ENCODE data around the gene TBP.

Gene TBP

DNA sequence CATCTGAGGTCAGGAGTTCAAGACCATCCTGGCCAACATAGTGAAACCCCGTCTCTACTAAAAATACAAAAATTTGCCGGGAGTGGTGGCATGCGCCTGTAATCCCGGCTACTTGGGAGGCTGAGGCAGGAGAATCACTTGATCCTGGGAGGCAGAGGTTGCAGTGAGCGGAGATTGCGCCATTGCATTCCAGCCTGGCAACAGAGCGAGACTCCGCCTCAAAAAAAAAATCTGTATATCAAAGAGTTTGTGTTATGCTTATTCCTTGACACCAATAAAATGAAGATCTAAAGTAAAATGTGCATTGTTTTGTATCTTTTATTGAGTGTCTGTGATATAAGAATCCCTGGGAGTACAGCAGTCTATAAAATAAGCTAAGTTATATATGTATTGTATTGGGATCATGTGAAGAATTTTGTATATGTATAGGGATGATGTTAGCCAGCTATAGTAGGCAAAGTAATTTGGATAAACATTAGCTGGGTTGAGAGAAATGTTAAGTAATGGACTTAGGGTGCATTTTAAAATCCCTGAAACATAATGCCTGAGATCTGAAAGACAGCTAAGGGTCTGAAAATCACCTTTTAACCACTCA lies 10.9 kb downstream of the TBP start:
- no peaks in the 10 kb centered on the region for H3K9me2 ChIP-seq (replicated peaks; ENCODE audit: control insufficient read depth, low read length)
- TF ChIP-seq EZH2phosphoT487 (IDR thresholded peaks at IDR 0.05; ENCODE audit: borderline replicate concordance, low read length) (no peak), CTCF (IDR thresholded peaks at IDR 0.05; ENCODE audit: low read depth, low read length, poor library complexity, severe bottlenecking) (no peak)
- no peak overlapping the region for H3K4me2 ChIP-seq (ENCODE audit: low read length)
- H4K20me1 ChIP-seq (ENCODE audit: control insufficient read depth, insufficient read depth, low read depth, low read length) = no peaks in the 10 kb centered on the region
- no peak overlapping the region for H3K27ac ChIP-seq (ENCODE audit: low read depth, low read length)
- no peaks in the 10 kb centered on the region for H3F3A ChIP-seq (ENCODE audit: control insufficient read depth, insufficient read depth)
- no peak overlapping the region for H3K4me3 ChIP-seq (ENCODE audit: low read length)
- no peaks in the 10 kb centered on the region for H3K27me3 ChIP-seq (ENCODE audit: control insufficient read depth, low read length)
- peaks cover 84% of the 10 kb centered on the region for H3K36me3 ChIP-seq (ENCODE audit: control insufficient read depth, low read length)
- no peaks in the 10 kb centered on the region for H3K9me3 ChIP-seq (ENCODE audit: control insufficient read depth, insufficient read depth, low read length)
- peaks cover 35% of the 10 kb centered on the region for H3K79me2 ChIP-seq (ENCODE audit: control insufficient read depth, low read length)
- no peaks in the 10 kb centered on the region for H3K4me1 ChIP-seq (ENCODE audit: control insufficient read depth, low read length)

GRCh38 chr6:170572704-170573466 lies 18.7 kb downstream of the TBP start:
- Histone ChIP-seq H3K27me3 (ENCODE audit: control insufficient read depth, low read length) (no peaks in the 10 kb centered on the region), H4K20me1 (ENCODE audit: control insufficient read depth, insufficient read depth, low read depth, low read length) (no peaks in the 10 kb centered on the region), H3K4me2 (ENCODE audit: low read length) (no peak overlapping the region), H3K4me3 (ENCODE audit: low read length) (no peak overlapping the region), H3K9me2 (replicated peaks; ENCODE audit: control insufficient read depth, low read length) (no peaks in the 10 kb centered on the region), H3K4me1 (ENCODE audit: control insufficient read depth, low read length) (no peaks in the 10 kb centered on the region), H3K79me2 (ENCODE audit: control insufficient read depth, low read length) (no peaks in the 10 kb centered on the region), H3F3A (ENCODE audit: control insufficient read depth, insufficient read depth) (peaks cover 26% of the 10 kb centered on the region; the same call in 1 of the 2 replicates), H3K9me3 (ENCODE audit: control insufficient read depth, insufficient read depth, low read length) (no peaks in the 10 kb centered on the region), H3K27ac (ENCODE audit: low read depth, low read length) (no peak overlapping the region), H3K36me3 (ENCODE audit: control insufficient read depth, low read length) (peaks cover 90% of the 10 kb centered on the region)
- no peak for TF ChIP-seq EZH2phosphoT487 (IDR thresholded peaks at IDR 0.05; ENCODE audit: borderline replicate concordance, low read length)

- H3K27ac ChIP-seq (ENCODE audit: low read depth, low read length) = no peak overlapping the region
- no peaks in the 10 kb centered on the region for H3K9me3 ChIP-seq (ENCODE audit: control insufficient read depth, insufficient read depth, low read length)
- no peaks in the 10 kb centered on the region for H3K4me1 ChIP-seq (ENCODE audit: control insufficient read depth, low read length)
- H3K36me3 ChIP-seq (ENCODE audit: control insufficient read depth, low read length) = peaks cover 96% of the 10 kb centered on the region
- no peaks in the 10 kb centered on the region for H3K27me3 ChIP-seq (ENCODE audit: control insufficient read depth, low read length)
- H3K79me2 ChIP-seq (ENCODE audit: control insufficient read depth, low read length) = no peaks in the 10 kb centered on the region
- peaks cover 34% of the 10 kb centered on the region for H3F3A ChIP-seq (ENCODE audit: control insufficient read depth, insufficient read depth)
- H3K4me3 ChIP-seq (ENCODE audit: low read length) = no peak overlapping the region
- no peaks in the 10 kb centered on the region for H3K9me2 ChIP-seq (replicated peaks; ENCODE audit: control insufficient read depth, low read length)
- H4K20me1 ChIP-seq (ENCODE audit: control insufficient read depth, insufficient read depth, low read depth, low read length) = no peaks in the 10 kb centered on the region
- no peak overlapping the region for H3K4me2 ChIP-seq (ENCODE audit: low read length)
- TF ChIP-seq EZH2phosphoT487 (IDR thresholded peaks at IDR 0.05; ENCODE audit: borderline replicate concordance, low read length) (no peak), CTCF (IDR thresholded peaks at IDR 0.05; ENCODE audit: low read depth, low read length, poor library complexity, severe bottlenecking) (no peak)
These were observed 21.1 kb downstream of the TBP start for GRCh38 chr6:170575250-170575649.

GRCh38 chr6:170578909-170579308 lies 24.7 kb downstream of the TBP start:
- Histone ChIP-seq H3K4me1 (ENCODE audit: control insufficient read depth, low read length) (peaks cover 14% of the 10 kb centered on the region), H3K79me2 (ENCODE audit: control insufficient read depth, low read length) (peaks cover 31% of the 10 kb centered on the region), H3K27me3 (ENCODE audit: control insufficient read depth, low read length) (no peaks in the 10 kb centered on the region), H3K9me3 (ENCODE audit: control insufficient read depth, insufficient read depth, low read length) (no peaks in the 10 kb centered on the region), H3F3A (ENCODE audit: control insufficient read depth, insufficient read depth) (peaks cover 31% of the 10 kb centered on the region), H3K27ac (ENCODE audit: low read depth, low read length) (no peak overlapping the region), H4K20me1 (ENCODE audit: control insufficient read depth, insufficient read depth, low read depth, low read length) (peaks cover 5% of the 10 kb centered on the region; the same call in 1 of the 2 replicates), H3K4me2 (ENCODE audit: low read length) (no peak overlapping the region), H3K9me2 (replicated peaks; ENCODE audit: control insufficient read depth, low read length) (no peaks in the 10 kb centered on the region), H3K4me3 (ENCODE audit: low read length) (no peak overlapping the region), H3K36me3 (ENCODE audit: control insufficient read depth, low read length) (peaks cover 96% of the 10 kb centered on the region)
- TF ChIP-seq CTCF (IDR thresholded peaks at IDR 0.05; ENCODE audit: low read depth, low read length, poor library complexity, severe bottlenecking) (no peak), EZH2phosphoT487 (IDR thresholded peaks at IDR 0.05; ENCODE audit: borderline replicate concordance, low read length) (no peak)
